MM.1S (cell line): Measurements from ENCODE around the gene ADAMTSL3.

Experiments used
- DNase-seq: peaks from one replicate; pipeline ENCODE4 v3.0.0-alpha.2; 2015
- H2AFZ ChIP-seq: fragments of 300-600 bp; sonication (generic); 2 replicates; pipeline ENCODE4 v1.6.0; 2016; ENCODE audit warnings: antibody characterized with exemption, low read length
- H3F3A ChIP-seq: fragments of 300-600 bp; sonication (generic); 2 replicates; pipeline ENCODE4 v1.6.1; 2016; ENCODE audit warnings: mild to moderate bottlenecking, antibody characterized with exemption, low read length, moderate library complexity, mixed read lengths; ENCODE audit not compliant: insufficient read depth
- H3K27ac ChIP-seq: fragments of 300-600 bp; sonication (generic); 2 replicates; pipeline ENCODE4 v1.5.1; 2016; ENCODE audit warnings: mild to moderate bottlenecking, low read length
- H3K27me3 ChIP-seq: fragments of 300-600 bp; sonication (generic); replicated peaks from 2 replicates; pipeline ENCODE4 v1.6.0; 2016; ENCODE audit warnings: low read length; ENCODE audit not compliant: insufficient read depth
- H3K36me3 ChIP-seq: fragments of 300-600 bp; sonication (generic); replicated peaks from 2 replicates; pipeline ENCODE4 v1.6.1; 2016; ENCODE audit warnings: mild to moderate bottlenecking, low read length, mixed read lengths; ENCODE audit not compliant: insufficient read depth
- H3K4me1 ChIP-seq: fragments of 300-600 bp; sonication (generic); 2 replicates; pipeline ENCODE4 v1.6.1; 2016; ENCODE audit warnings: low read length, mixed read lengths
- H3K4me2 ChIP-seq: fragments of 300-600 bp; sonication (generic); 2 replicates; pipeline ENCODE4 v1.6.0; 2016; ENCODE audit warnings: low read depth, low read length
- H3K4me3 ChIP-seq: fragments of 300-600 bp; sonication (generic); 2 replicates; pipeline ENCODE4 v1.5.1; 2016; ENCODE audit warnings: low read length, mixed read lengths
- H3K79me2 ChIP-seq: fragments of 300-600 bp; sonication (generic); 2 replicates; pipeline ENCODE4 v1.6.1; 2016; ENCODE audit warnings: mixed run types, low read length, mixed read lengths
- H3K9ac ChIP-seq: fragments of 300-600 bp; sonication (generic); 2 replicates; pipeline ENCODE4 v1.6.1; 2016; ENCODE audit warnings: low read length, mixed read lengths
- H3K9me2 ChIP-seq: fragments of 300-600 bp; sonication (generic); replicated peaks from 2 replicates; pipeline ENCODE4 v1.6.1; 2016; ENCODE audit warnings: mild to moderate bottlenecking, low read length, mixed read lengths; ENCODE audit not compliant: insufficient read depth
- H3K9me3 ChIP-seq: fragments of 300-600 bp; sonication (generic); replicated peaks from 2 replicates; pipeline ENCODE4 v1.6.1; 2016; ENCODE audit warnings: mild to moderate bottlenecking, low read length, mixed read lengths; ENCODE audit not compliant: insufficient read depth
- H4K20me1 ChIP-seq: fragments of 300-600 bp; sonication (generic); 2 replicates; pipeline ENCODE4 v1.6.1; 2016; ENCODE audit warnings: mild to moderate bottlenecking, low read length, moderate library complexity, mixed read lengths; ENCODE audit not compliant: insufficient read depth
- CTCF ChIP-seq: fragments of 300-600 bp; sonication (generic); IDR thresholded peaks from 2 replicates; pipeline ENCODE4 v1.5.1; 2016; ENCODE audit warnings: antibody characterized with exemption, low read length, mixed read lengths
- EZH2 ChIP-seq: fragments of 300-600 bp; sonication (generic); optimal IDR thresholded peaks from 2 replicates; pipeline ENCODE3; 2017; ENCODE audit warnings: low read depth, mild to moderate bottlenecking, antibody characterized with exemption, low read length, mixed read lengths
- EZH2phosphoT487 ChIP-seq: fragments of 300-600 bp; sonication (generic); IDR thresholded peaks from 2 replicates; pipeline ENCODE4 v1.6.1; 2018; ENCODE audit warnings: antibody characterized with exemption, low read length

ADAMTSL3 gene

GRCh38 chr15:83838763-83839162, 184.8 kb downstream of the ADAMTSL3 start:
- Histone ChIP-seq H3K27me3 (no peaks in the 10 kb centered on the region), H3K9me3 (no peaks in the 10 kb centered on the region), H3K9me2 (no peaks in the 10 kb centered on the region), H3K4me1 (no peaks in the 10 kb centered on the region), H3K9ac (no peak overlapping the region), H3K4me3 (no peak overlapping the region), H3F3A (no peaks in the 10 kb centered on the region), H2AFZ (no peak overlapping the region), H3K27ac (no peak overlapping the region), H3K79me2 (no peaks in the 10 kb centered on the region), H3K36me3 (no peaks in the 10 kb centered on the region), H3K4me2 (no peak overlapping the region), H4K20me1 (no peaks in the 10 kb centered on the region)
- TF ChIP-seq CTCF (no peak), EZH2phosphoT487 (no peak), EZH2 (no peak)
- no peak for DNase-seq

GRCh38 chr15:83842281-83842680, 188.4 kb downstream of the ADAMTSL3 start:
- no peaks in the 10 kb centered on the region for H3K36me3 ChIP-seq
- no peaks in the 10 kb centered on the region for H4K20me1 ChIP-seq
- H2AFZ ChIP-seq: no peak overlapping the region
- no peak overlapping the region for H3K9ac ChIP-seq
- no peaks in the 10 kb centered on the region for H3K9me3 ChIP-seq
- H3K79me2 ChIP-seq: no peaks in the 10 kb centered on the region
- TF ChIP-seq CTCF: no peak
- no peaks in the 10 kb centered on the region for H3K27me3 ChIP-seq
- no peak overlapping the region for H3K4me2 ChIP-seq
- H3K9me2 ChIP-seq: no peaks in the 10 kb centered on the region
- H3K4me1 ChIP-seq: no peaks in the 10 kb centered on the region
- no peak overlapping the region for H3K4me3 ChIP-seq
- DNase-seq: no peak
- no peak overlapping the region for H3K27ac ChIP-seq
- H3F3A ChIP-seq: no peaks in the 10 kb centered on the region

GRCh38 chr15:83843471-83843871, 189.5 kb downstream of the ADAMTSL3 start:
- Histone ChIP-seq H3K9me3 (no peaks in the 10 kb centered on the region), H3K36me3 (no peaks in the 10 kb centered on the region), H3K4me2 (no peak overlapping the region), H3F3A (no peaks in the 10 kb centered on the region), H3K9ac (no peak overlapping the region), H3K27me3 (no peaks in the 10 kb centered on the region), H3K27ac (no peak overlapping the region), H3K79me2 (no peaks in the 10 kb centered on the region), H4K20me1 (no peaks in the 10 kb centered on the region), H3K9me2 (no peaks in the 10 kb centered on the region), H3K4me3 (no peak overlapping the region), H2AFZ (no peak overlapping the region), H3K4me1 (no peaks in the 10 kb centered on the region)
- no peak for DNase-seq
- no peak for TF ChIP-seq EZH2
- no peak for TF ChIP-seq EZH2phosphoT487
- TF ChIP-seq CTCF: no peak

- Histone ChIP-seq H3K4me2 (no peak overlapping the region), H3K4me1 (no peaks in the 10 kb centered on the region)
Measured at GRCh38 chr15:83844742-83845141, 190.8 kb downstream of the ADAMTSL3 start.

More at GRCh38 chr15:83844742-83845141, 190.8 kb downstream of the ADAMTSL3 start:
- Histone ChIP-seq H3K9ac (no peak overlapping the region), H3F3A (no peaks in the 10 kb centered on the region), H3K4me3 (no peak overlapping the region), H3K79me2 (no peaks in the 10 kb centered on the region), H3K27me3 (no peaks in the 10 kb centered on the region), H3K36me3 (no peaks in the 10 kb centered on the region), H3K27ac (no peak overlapping the region), H2AFZ (no peak overlapping the region), H3K9me2 (no peaks in the 10 kb centered on the region), H4K20me1 (no peaks in the 10 kb centered on the region), H3K9me3 (no peaks in the 10 kb centered on the region)
- TF ChIP-seq EZH2phosphoT487 (no peak), EZH2 (no peak), CTCF (no peak)
- no peak for DNase-seq
